Left renal cortex interstitium (tissue), 4 donors: ENCODE measurements around the gene ELMO3. TPM values are rescaled to one million over a fixed set of nuclear protein-coding genes. Genes with fewer than 3 reads are reported as not detected.

Experiments
- DNase-seq, 4 donors: peaks; one replicate each; pipeline ENCODE4 v3.0.0-alpha.2; 2013; ENCODE audit warnings: low read depth in 4 of 4, low spot score in 2 of 4, missing footprints in 1 of 4
- polyA plus RNA-seq, 4 donors: library from polyadenylated mRNA; unstranded; fragments of 120-200 nt; gene quantifications; one replicate each; pipeline ENCODE4 v1.2.1, GENCODE V29; 2013; ENCODE audit not compliant: insufficient read length in 4 of 4

Gene ELMO3
- polyA plus RNA-seq, 4 donors = 5.7 to 7.7 (median 6.3) TPM

DNA sequence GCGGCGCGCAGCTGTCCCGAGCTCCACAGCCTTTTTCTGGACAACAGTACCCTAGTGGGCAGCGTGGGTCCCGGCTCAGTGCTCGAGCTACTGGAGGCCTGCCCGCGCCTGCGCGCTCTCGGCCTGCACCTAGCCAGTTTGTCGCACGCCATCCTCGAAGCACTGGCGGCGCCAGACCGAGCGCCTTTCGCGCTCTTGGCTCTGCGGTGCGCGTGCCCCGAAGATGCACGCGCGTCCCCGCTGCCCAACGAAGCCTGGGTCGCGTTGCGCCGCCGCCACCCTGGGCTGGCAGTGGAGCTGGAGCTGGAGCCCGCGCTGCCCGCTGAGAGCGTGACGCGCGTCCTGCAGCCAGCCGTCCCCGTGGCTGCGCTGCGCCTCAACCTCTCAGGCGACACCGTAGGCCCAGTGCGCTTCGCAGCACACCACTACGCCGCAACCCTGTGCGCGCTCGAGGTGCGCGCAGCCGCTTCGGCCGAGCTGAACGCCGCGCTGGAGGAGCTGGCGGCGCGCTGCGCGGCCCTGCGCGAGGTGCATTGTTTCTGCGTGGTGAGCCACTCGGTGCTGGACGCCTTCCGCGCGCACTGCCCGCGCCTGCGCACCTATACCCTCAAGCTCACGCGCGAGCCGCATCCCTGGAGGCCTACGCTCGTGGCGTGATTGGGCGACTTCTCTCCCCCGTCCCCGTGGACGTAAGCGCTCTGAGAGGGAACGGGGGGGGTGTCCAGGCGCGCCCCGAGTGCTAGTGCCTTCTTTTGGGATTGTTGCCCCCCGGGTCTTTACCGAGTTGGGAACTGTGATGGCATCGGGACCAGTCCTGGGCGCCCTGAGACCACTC is 35.5 kb upstream of the ELMO3 start:
- no peak for DNase-seq

DNA sequence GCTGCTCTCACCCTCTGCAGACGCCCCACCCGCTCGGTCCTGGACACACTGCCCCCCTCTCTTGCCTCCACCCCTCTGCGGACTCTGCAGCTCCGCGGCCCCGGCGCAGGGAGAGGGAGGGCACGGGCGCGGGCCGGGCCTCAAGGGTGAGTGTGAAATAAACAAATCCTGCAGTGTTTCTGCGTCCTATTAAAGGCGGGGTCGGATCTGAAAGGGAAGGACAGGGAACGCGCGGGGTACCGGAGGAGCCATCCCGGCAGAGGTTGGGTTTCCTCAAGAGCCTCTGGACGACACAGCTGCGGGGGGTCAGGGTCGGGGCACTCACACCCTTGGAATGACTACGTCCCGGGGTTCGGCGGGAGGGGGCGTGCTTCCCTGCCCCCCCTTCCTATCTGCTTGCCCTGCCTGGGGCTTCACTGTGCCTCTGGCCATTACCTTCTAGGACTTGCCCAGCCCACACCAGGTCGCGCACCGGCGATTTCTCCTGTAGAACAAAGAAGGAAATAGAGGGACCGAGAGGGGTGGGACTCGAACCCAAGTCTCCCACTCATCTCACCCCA is 34.9 kb upstream of the ELMO3 start:
- no peak for DNase-seq

DNA sequence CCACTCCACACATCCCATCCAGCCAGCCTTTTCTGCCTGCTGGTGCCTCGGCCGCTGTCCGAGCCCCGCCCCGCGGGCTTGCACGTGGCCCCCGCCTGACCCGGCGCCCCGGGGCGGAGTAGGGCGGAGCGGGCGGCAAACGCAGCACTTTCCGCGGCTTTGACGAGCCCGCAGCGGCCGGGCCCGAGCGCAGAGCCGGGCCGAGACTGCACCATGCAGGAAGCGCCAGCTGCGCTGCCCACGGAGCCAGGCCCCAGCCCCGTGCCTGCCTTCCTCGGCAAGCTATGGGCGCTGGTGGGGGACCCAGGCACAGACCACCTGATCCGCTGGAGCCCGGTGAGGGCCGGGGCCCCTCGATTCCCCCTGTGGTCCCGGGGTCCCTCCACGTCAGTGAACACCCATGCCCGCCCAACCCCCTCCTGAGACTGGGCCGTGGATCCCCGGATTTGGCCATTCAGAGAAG is 34.3 kb upstream of the ELMO3 start, which contains the start of gene HSF4:
Gene HSF4, plus strand, starts transcription at position 147 of the 463 bp plus-strand sequence. Its CDS starts 67 bp downstream, at position 214.
- no peak for DNase-seq

- DNase-seq = no peak
Observed at GRCh38 chr16:67165121-67166078, 33.5 kb upstream of the ELMO3 start.

GRCh38 chr16:67166110-67166547 is 32.8 kb upstream of the ELMO3 start:
- no peak for DNase-seq

- DNase-seq = no peak
Observed at GRCh38 chr16:67166598-67167168, 32.2 kb upstream of the ELMO3 start.

DNA sequence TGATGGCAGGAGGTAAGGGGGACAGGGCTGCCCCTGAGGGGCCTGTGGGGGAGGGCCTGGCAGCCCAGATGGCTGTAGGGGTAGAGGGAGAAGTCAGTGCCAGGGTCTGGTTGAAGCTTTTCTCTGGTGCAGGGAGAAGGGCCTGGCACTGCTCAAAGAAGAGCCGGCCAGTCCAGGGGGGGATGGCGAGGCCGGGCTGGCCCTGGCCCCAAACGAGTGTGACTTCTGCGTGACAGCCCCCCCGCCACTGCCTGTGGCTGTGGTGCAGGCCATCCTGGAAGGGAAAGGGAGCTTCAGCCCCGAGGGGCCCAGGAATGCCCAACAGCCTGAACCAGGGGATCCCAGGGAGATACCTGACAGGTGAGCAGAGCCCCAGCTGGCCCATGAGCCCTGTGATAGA is 31.3 kb upstream of the ELMO3 start:
- DNase-seq = no peak

- no peak for DNase-seq
Observed at GRCh38 chr16:67169011-67169451, 29.9 kb upstream of the ELMO3 start.

DNA sequence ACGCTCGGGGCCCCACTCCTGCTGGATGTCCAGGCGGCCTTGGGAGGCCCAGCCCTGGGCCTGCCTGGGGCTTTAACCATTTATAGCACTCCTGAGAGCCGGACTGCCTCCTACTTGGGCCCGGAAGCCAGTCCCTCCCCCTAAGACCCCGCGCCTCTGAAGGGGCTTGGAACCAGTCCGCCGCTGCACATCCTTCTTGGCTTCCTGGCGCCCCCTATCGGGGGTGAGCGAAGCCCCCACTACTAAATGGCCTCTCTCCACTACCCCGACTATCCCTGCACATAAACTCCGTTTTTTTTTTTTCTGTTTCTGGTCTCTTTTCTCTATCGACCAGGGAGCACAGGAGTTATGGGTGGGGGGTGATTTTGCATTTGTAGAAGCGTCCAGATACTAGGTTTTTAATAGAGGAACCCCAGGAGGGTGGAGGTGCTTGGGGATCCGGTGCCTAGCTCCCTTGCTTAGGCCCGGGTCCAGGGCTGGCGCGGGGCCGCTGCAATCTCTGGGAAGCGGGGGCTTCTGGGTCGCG is 29.2 kb upstream of the ELMO3 start:
- DNase-seq = no peak

DNA sequence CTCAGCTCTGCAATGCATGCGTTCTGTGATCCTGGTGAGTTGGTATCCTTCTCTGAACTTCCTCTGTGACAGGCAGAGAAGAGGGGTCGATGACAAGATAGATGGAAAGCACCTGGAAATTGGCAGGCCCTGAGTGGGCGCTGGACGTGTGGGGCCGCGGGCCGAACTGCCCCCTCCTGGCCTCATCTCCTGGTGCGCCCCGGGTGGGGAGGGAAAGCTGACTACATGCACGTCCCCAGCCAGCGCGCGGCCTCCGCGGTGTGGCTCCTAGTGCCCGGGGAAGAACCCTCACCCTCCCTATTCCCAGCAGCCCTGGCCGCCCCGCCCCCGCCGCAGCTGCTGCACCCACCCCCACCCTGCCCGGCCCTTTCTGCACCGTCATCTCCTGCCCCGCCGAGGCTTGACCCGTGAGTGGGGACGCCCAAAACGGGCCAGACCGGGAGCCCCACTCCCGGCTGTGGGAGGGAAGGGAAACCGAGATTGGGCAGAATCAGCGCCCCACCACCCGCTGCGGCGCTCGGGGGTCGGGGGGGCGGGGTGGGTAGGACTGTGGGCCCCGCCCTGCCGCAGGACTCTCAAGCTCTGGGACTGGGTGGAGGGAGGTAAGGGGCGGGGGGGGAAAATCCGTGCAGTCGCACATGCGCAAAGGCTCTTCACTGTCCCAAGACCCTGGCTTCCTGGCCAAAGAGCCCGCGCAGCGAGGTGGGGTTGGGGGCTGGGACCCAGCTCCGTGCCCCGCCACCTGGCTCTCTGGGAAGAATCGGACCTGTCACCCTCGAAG is 28.6 kb upstream of the ELMO3 start, which contains the start of gene NOL3:
Gene NOL3, plus strand, starts transcription at position 371 of the 781 bp plus-strand sequence.
- no peak for DNase-seq

GRCh38 chr16:67170949-67171649 is 27.8 kb upstream of the ELMO3 start:
- no peak for DNase-seq

- no peak for DNase-seq
Observed at GRCh38 chr16:67173323-67173722, 25.6 kb upstream of the ELMO3 start.

- no peak for DNase-seq
Observed at GRCh38 chr16:67173808-67174705, 24.9 kb upstream of the ELMO3 start.

DNA sequence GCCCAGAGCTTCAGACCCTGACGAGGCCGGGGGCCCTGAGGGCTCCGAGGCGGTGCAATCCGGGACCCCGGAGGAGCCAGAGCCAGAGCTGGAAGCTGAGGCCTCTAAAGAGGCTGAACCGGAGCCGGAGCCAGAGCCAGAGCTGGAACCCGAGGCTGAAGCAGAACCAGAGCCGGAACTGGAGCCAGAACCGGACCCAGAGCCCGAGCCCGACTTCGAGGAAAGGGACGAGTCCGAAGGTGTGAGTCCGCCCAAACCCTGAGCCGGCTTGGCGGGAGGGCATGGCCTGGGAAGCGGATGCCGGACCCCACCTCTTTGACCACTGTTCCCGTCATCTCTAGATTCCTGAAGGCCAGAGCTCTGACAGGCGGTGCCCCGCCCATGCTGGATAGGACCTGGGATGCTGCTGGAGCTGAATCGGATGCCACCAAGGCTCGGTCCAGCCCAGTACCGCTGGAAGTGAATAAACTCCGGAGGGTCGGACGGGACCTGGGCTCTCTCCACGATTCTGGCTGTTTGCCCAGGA is 24.2 kb upstream of the ELMO3 start:
- no peak for DNase-seq

DNA sequence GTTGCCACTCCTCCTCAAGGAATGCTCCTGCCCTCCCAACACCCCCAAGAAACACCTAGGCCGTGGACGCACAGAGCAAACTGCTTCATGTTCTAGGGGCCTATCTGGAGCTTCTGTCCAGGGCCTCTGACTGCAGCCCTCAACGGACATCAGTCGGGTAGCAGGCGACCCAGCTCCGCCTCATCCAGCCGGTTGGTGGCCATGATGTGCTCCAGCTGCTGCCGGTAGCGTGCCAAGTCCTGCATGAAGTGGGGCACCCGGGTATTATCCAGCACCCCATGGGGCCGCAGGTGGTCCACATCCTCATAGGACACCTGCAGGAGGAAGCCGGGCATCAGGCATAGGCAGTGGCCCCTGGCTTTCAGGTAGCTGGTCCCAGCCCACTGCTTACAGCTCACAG is 22.3 kb upstream of the ELMO3 start:
- DNase-seq = no peak

DNA sequence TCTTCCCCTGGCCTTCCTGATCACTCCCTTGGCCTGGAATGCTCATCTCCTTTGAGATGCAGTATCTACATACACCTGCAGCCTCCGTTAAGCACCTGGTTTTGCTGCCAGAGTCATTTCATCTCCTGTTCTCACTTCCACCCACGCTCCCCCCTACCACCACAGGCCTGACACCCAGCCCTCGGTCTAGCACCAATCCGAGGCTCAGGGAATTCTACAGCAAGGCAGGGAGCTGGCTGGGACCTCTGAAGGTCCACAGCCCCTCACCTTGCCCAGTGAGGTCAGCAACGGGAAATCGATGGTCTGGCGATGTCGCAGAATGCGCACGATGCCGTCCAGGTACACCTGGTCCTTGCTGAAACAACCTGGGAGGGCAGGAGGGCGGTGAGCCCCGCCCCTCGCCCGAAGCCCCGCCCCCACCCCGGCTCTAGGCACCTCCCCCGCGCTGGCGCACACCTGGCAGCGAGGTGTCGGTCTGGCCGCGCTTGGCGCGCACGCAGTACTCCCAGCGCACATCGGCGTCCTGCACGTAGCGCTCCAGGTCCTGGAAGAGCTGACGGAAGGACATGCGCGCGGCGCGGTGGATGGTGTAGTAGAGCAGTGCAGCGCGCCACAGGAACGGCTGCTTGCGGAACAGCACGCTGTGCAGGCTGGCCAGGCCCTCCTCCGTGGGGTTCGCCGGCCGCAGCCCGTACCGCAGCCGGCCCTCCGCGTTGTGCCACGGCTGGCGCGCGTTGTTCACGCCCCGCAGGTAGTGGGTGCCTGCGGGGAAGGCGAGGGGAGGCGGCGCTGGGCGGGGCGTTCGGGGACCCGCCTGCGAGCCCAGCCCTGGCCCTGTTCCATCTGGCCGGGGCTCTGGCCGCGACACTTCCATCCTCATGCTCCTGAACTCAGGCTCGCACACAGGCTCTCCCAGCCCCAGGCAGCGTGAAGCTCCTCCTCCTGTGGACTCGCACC is 20.9 kb upstream of the ELMO3 start:
- DNase-seq = no peak
